Uterus (tissue), 2 donors: Measurements from ENCODE around the gene COL13A1.

ENCODE experiments used
- POLR2A ChIP-seq, 2 donors: fragments of 450-650 bp; IDR thresholded peaks; one replicate each; pipeline ENCODE4 v1.6.1; 2016; ENCODE audit warnings: antibody characterized with exemption in 2 of 2, mild to moderate bottlenecking in 1 of 2, moderate library complexity in 1 of 2
- TF ChIP-seq, protein P1 (sequence below), 4 experiments: fragments of 200-600 bp in 2 of 4; fragments of 450-650 bp in 2 of 4; sonication (generic) in 2 of 4; IDR thresholded peaks; one replicate each; pipeline ENCODE4 v1.5.1; 2016 to 2019; ENCODE audit warnings: antibody characterized with exemption in 4 of 4, mild to moderate bottlenecking in 2 of 4, moderate library complexity in 1 of 4

DNA sequence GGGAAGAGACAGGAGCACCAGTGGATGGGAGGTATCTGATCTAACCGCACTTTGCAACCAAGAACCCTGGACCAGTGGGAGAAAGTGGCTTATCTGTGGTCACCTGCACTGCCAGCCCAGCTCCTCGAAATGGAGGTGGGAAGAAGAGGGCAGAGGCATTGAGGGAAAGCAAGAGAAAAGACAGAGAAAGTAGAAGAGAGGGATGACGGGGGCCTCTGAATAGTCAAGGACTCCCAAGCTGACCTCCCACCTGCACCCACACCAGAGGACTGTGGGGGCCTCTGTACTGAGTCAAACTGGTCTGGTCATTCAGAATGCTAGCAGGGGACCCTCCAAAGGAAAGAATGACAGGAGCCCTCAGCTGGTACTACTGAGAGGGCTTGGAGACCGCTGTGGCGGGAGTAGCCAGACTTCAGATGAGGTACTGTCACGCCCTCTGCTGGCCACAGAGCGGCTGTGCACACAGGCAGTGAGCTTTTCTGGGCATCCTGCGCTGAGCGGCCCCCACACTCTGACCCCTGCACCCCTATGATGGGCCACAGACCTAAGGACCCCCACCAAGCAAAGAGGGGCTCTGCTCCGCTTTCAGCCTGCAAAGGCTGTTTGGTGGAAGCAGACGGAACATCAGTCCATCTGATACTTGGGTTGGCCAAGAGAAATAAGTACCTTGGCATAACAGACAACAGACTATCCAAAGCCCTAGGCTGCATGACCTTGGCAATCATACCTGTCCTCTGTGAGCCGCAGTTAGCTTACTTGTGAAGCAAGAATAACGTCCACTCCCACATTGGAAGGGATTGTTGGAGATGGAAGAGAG is 112.9 kb downstream of the COL13A1 start:
- TF ChIP-seq, protein P1, sequence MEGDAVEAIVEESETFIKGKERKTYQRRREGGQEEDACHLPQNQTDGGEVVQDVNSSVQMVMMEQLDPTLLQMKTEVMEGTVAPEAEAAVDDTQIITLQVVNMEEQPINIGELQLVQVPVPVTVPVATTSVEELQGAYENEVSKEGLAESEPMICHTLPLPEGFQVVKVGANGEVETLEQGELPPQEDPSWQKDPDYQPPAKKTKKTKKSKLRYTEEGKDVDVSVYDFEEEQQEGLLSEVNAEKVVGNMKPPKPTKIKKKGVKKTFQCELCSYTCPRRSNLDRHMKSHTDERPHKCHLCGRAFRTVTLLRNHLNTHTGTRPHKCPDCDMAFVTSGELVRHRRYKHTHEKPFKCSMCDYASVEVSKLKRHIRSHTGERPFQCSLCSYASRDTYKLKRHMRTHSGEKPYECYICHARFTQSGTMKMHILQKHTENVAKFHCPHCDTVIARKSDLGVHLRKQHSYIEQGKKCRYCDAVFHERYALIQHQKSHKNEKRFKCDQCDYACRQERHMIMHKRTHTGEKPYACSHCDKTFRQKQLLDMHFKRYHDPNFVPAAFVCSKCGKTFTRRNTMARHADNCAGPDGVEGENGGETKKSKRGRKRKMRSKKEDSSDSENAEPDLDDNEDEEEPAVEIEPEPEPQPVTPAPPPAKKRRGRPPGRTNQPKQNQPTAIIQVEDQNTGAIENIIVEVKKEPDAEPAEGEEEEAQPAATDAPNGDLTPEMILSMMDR (IDR thresholded peaks at IDR 0.05), result peak; percentile 87 to 91 (median 88)
- no peak for TF ChIP-seq POLR2A (IDR thresholded peaks at IDR 0.05)
